HT-29 (cell line): ENCODE measurements around the gene POM121C. TPM values are rescaled to one million over a fixed set of nuclear protein-coding genes. Genes with fewer than 3 reads are reported as not detected.
"Not testable (repeated sequence)": the region's sequence is repeated elsewhere in the genome, so short reads cannot be mapped to it uniquely, and the experiment has no call there.

Experiments used
- DNase-seq: peaks from one replicate; pipeline ENCODE4 v3.0.0-alpha.2; 2015; ENCODE audit warnings: low spot score
- total RNA-seq: library from RNA; depleted of rRNA; stranded (reverse); fragments of >200 nt; shearing (Covaris generic); gene quantifications from 2 replicates; pipeline ENCODE4 v1.2.3, GENCODE V29; 2014

The POM121C gene
- total RNA-seq, 1 experiment from 2014 or later: 15.9 TPM

DNA sequence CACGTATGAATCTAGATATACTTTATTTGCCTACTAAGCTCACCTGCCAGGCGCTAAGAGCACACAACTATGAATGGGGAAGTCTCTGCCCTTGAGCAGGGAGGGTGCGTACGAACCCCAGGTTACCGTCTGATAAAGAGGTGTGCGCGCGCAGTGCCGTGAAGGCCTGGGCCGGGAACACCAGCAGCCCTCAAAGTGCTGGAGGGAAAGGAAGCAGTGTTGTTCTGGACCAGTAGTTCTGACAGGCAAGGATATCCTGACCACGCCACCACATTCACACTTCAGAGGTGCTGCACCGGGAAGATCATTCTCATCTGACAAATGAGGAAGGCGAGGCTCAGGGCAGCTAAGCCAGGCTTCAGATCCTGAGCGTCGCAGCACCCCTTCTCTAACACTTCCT, 62.6 kb downstream of the POM121C start:
- DNase-seq: not testable (repeated sequence)

- DNase-seq: not testable (repeated sequence)
Measured at GRCh38 chr7:75421798-75422710, 64.0 kb downstream of the POM121C start.

DNA sequence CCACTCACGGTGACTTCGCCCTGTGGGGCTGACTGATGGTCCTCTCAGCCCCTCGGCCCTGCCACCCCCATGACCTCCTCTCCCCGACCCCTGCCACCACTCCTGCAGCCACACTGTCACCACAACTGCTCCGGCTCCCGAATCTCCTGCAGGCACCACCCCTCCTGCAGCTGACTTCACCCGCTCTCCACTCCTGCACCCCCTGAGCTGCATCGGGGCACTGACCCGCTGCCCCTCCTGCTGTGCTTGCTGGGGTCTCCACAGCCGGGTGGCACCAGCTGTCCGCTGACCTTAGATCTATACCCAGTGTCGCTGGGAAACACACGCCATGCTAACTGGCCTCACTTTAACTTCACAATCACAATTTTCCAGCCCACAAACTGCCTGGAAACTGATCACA, 65.9 kb downstream of the POM121C start:
- not testable (repeated sequence) for DNase-seq

DNA sequence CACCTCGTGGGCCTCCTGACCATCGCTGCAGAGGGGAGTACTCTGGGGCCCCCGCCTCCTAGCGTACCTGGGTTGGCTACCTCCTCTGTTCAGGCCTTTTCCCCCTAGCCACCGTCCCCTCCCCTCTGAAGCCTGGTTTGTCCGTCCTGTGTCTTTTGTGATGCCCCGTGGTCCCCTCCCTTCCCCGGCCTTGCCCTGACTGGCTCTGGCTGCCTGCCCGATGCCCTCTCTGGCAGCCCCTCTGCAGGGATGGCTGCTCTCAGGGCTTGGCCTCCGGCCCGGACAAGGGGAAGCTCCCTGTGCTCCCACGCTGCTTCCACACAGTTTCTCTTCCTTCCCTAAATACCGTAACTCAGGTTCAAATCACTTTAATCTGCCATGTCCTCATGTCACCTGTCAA, 66.4 kb downstream of the POM121C start:
- not testable (repeated sequence) for DNase-seq

- not testable (repeated sequence) for DNase-seq
Measured at GRCh38 chr7:75419210-75419609, 66.9 kb downstream of the POM121C start.

- DNase-seq: not testable (repeated sequence)
Measured at GRCh38 chr7:75418292-75418858, 67.7 kb downstream of the POM121C start.

DNA sequence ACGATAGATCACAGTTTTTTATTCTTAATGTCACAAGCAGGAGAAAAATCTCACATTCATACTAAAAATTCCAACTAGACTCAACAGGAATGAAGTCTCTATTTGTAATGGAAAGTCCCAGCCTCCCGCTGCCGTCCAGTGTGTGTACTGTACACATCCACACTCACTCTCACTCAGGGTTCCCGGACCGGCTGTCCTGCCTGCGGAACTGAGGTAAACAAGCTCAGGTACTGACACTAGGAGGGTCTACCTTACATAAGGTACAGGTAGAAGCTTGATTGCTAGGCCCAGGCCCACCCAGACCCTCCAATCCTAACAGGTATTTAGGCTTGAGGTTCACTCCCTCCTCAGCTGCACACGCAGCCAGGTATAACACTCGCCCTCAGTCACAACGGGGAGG, 69.3 kb downstream of the POM121C start:
- not testable (repeated sequence) for DNase-seq

- DNase-seq: not testable (repeated sequence)
Measured at GRCh38 chr7:75415829-75416373, 70.2 kb downstream of the POM121C start.

DNA sequence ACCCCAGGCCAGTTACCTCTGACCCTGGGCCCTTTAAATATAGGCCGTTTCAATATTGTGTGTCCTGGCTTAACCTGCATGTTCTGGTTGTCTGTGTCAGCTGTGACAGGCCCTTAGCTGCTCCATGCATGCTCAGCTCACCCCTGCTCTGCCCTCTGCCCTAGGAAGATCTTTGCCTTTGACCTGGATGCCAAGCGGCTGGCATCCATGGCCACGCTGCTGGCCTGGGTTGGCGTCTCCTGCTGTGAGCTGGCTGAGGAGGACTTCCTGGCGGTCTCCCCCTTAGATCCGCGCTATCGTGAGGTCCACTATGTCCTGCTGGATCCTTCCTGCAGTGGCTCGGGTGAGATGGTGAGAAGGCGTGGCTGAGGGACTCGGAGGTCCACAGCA, 70.7 kb downstream of the POM121C start:
- DNase-seq: not testable (repeated sequence)

- DNase-seq: not testable (repeated sequence)
Measured at GRCh38 chr7:75414708-75415427, 71.2 kb downstream of the POM121C start.

DNA sequence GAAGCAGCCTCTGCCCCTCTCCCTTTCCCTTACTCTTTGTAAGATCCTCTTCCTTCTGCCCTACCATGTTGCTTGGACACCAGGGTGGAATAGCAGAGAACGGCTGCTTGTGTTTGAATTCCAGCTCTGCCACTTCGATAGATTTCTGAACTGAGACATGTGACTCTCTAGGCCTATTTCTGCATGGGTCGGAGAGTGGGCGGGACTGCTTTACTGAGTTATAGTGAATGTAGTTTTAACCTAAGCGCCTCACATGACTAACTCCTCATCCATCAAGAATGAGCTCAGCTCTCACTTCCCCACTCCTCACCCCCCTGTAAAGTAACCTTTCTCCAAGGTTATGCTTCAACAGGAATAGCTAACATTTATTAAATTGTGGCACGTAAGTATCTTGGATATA, 71.9 kb downstream of the POM121C start:
- not testable (repeated sequence) for DNase-seq

- DNase-seq: not testable (repeated sequence)
Measured at GRCh38 chr7:75410823-75411173, 75.3 kb downstream of the POM121C start.

DNA sequence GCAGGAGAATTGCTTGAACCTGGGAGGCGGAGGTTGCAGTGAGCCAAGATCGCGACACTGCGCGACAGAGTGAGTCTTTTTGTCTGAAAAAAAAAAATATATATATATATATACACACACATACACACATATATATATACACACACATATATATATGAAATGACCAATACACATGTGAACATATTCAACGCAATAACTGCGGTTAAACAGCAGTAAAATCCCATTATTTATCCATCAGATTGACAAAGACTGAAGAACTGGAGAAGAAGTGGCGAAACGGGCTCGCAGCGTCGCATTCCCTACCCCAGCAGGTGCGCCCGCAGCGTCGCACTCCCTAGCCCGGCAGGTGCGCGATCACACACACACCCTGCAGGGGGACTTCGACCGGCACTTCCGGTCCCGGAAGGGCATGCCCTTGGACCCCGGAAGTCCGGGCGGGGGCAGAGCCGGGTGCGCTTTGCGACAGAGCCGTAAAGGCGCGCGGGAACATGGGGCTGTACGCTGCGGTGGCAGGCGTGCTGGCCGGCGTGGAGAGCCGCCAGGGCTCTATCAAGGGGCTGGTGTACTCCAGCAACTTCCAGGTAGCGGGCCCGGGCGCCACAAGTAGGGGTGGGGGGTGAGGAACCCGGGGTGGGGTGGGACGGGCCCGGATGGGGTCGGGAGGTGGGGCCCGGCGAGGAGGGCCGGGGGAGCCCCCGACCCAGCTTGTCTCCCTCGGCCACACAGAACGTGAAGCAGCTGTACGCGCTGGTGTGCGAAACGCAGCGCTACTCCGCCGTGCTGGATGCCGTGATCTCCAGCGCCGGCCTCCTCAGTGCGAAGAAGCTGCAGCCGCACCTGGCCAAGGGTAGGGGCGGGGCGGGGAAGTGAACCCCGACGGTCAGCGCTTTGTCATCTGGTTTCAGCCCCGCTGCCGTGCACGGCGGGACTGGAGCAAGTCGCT, 75.9 kb downstream of the POM121C start:
- DNase-seq: not testable (repeated sequence)

DNA sequence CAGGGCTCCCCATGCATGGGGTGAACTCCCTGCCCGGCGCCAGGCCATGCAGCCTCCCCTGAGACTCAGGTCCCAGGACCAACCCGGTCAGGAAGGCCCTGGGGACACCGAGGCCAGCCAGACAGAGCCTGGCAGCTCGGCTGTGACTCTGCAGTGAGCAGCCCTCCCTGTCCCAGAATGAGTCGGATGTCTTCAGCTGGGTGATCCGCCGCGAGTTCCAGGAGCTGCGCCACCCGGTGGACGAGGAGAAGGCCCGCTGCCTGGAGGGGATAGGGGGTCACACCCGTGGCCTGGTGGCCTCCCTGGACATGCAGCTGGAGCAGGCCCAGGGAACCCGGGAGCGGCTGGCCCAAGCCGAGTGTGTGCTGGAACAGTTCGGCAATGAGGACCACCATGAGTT, 81.4 kb downstream of the POM121C start:
- not testable (repeated sequence) for DNase-seq

DNA sequence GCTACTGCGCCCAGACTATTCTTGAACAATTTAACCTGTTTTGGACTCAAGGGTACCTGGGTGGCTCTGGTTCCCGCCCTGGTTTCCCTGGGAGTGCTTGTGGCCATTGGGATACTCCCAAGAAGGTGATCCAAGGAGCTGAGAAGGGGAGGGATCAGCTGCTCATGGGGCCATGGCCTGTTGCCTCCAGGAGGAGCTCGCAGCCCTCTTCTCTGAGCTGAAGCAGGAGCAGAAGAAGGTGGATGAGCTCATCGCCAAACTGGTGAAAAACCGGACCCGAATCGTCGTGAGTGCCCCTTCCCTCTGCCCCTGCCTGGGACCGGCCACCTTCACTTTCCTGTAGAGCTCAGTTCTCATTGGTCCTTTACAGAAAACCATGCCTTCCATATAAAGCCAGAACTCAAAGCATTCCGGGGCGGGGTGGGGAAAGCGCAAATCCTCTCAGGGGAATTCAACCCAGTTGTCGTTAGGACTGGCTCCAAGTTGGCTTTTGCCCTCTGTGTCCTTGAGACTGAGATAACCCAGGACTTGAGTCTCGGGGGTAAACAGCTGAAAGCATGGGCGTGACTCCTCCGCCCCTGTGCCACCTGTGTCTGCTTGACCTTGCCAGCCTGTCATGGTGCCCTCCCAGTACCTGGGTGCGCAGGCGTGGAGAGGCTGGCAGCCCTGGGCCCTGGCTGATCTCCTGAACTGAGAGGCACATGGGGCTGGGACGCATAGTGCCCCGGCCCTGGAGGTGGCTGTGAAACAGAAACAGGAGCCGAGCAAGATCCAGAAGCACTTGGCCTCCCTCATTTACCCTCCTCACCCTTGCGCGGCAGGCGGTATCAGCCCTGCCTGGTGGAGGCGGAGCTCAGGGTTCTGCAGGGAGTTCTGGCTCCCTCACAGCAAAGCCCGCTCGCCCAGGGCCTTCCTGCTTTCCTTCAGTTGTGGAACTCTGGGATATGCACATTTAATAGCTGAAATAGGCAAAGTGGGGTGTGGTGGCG, 82.3 kb downstream of the POM121C start:
- not testable (repeated sequence) for DNase-seq

- not testable (repeated sequence) for DNase-seq
Measured at GRCh38 chr7:75400575-75400974, 85.5 kb downstream of the POM121C start.

GRCh38 chr7:75398771-75399700, 87.1 kb downstream of the POM121C start:
- not testable (repeated sequence) for DNase-seq

DNA sequence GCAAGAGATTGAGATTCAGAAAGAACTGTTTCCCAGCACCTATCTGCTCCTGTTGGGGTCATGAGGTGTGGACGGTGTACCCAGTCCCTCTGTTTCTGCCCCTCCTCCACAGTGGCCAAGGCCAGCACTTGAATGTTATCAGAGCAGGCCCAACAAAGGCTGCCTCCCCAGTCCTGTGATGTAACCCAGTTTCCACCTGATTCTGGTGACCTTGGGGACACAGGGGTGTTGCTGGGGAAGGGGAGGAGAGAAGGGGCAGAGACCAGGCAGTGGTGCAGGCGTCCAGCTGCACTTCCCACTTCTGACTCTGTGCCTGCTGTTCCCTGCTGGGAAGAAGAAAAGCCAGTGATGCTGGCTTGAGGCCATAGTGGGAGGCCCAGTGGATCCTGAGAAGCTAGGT, 88.2 kb downstream of the POM121C start:
- DNase-seq: not testable (repeated sequence)
